GM23338 (cell line): ENCODE measurements around the gene PTRH2.

Experiments used
- EZH2phosphoT487 ChIP-seq: fragments of 200-600 bp; sonication (generic); IDR thresholded peaks from one replicate; pipeline ENCODE4 v1.8.1; 2018; ENCODE audit warnings: antibody characterized with exemption; ENCODE audit not compliant: unreplicated experiment
- POLR2AphosphoS5 ChIP-seq: IDR thresholded peaks from 2 replicates; pipeline ENCODE4 v1.6.1; 2016; ENCODE audit warnings: antibody characterized with exemption, low read depth
- TF ChIP-seq, protein P1 (sequence below), 2 experiments: fragments of 200-600 bp in 1 of 2; sonication (generic) in 1 of 2; conservative IDR thresholded peaks; 2 replicates each; pipeline versions ENCODE4 v1.5.1 to v1.6.1; 2016 to 2017; ENCODE audit warnings: antibody characterized with exemption in 2 of 2, low read depth in 2 of 2, mild to moderate bottlenecking in 2 of 2, moderate library complexity in 1 of 2
- TF ChIP-seq, protein P2 (sequence below): IDR thresholded peaks from one replicate; pipeline ENCODE4 v1.6.1; 2018; ENCODE audit warnings: antibody characterized with exemption; ENCODE audit not compliant: unreplicated experiment
- TF ChIP-seq, protein P3 (sequence below): IDR thresholded peaks from 2 replicates; pipeline ENCODE4 v1.6.1; 2016; ENCODE audit warnings: antibody characterized with exemption

DNA sequence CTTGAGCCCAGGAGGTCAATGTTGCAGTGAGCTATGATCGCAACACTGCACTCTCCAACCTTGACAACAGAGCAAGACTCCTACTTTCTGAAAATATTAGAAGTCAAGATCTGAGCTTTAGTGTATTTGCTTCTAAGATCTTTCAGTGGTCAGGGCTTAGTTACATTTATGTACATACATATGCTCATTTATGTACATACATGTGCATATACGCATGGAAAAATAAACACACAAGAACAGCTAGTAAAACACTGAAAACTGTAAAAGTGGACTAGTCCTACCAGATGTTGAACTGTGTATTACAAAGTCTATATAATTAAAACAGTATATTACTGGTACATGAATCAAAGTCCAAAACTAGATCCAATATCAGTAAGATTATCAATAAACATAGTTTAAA is 28.3 kb downstream of the PTRH2 start:
- TF ChIP-seq POLR2AphosphoS5 (no peak), EZH2phosphoT487 (no peak)
- TF ChIP-seq, protein P1, sequence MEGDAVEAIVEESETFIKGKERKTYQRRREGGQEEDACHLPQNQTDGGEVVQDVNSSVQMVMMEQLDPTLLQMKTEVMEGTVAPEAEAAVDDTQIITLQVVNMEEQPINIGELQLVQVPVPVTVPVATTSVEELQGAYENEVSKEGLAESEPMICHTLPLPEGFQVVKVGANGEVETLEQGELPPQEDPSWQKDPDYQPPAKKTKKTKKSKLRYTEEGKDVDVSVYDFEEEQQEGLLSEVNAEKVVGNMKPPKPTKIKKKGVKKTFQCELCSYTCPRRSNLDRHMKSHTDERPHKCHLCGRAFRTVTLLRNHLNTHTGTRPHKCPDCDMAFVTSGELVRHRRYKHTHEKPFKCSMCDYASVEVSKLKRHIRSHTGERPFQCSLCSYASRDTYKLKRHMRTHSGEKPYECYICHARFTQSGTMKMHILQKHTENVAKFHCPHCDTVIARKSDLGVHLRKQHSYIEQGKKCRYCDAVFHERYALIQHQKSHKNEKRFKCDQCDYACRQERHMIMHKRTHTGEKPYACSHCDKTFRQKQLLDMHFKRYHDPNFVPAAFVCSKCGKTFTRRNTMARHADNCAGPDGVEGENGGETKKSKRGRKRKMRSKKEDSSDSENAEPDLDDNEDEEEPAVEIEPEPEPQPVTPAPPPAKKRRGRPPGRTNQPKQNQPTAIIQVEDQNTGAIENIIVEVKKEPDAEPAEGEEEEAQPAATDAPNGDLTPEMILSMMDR (conservative IDR thresholded peaks at IDR 0.05; ENCODE audit: low read depth in 2 of 2) = no peak
- TF ChIP-seq, protein P2, sequence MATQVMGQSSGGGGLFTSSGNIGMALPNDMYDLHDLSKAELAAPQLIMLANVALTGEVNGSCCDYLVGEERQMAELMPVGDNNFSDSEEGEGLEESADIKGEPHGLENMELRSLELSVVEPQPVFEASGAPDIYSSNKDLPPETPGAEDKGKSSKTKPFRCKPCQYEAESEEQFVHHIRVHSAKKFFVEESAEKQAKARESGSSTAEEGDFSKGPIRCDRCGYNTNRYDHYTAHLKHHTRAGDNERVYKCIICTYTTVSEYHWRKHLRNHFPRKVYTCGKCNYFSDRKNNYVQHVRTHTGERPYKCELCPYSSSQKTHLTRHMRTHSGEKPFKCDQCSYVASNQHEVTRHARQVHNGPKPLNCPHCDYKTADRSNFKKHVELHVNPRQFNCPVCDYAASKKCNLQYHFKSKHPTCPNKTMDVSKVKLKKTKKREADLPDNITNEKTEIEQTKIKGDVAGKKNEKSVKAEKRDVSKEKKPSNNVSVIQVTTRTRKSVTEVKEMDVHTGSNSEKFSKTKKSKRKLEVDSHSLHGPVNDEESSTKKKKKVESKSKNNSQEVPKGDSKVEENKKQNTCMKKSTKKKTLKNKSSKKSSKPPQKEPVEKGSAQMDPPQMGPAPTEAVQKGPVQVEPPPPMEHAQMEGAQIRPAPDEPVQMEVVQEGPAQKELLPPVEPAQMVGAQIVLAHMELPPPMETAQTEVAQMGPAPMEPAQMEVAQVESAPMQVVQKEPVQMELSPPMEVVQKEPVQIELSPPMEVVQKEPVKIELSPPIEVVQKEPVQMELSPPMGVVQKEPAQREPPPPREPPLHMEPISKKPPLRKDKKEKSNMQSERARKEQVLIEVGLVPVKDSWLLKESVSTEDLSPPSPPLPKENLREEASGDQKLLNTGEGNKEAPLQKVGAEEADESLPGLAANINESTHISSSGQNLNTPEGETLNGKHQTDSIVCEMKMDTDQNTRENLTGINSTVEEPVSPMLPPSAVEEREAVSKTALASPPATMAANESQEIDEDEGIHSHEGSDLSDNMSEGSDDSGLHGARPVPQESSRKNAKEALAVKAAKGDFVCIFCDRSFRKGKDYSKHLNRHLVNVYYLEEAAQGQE = no peak
- TF ChIP-seq, protein P3, sequence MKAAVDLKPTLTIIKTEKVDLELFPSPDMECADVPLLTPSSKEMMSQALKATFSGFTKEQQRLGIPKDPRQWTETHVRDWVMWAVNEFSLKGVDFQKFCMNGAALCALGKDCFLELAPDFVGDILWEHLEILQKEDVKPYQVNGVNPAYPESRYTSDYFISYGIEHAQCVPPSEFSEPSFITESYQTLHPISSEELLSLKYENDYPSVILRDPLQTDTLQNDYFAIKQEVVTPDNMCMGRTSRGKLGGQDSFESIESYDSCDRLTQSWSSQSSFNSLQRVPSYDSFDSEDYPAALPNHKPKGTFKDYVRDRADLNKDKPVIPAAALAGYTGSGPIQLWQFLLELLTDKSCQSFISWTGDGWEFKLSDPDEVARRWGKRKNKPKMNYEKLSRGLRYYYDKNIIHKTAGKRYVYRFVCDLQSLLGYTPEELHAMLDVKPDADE = no peak
